ENCODE data around the gene TSNAXIP1.

GRCh38 chr16:67871256-67871655 lies 64.6 kb downstream of the TSNAXIP1 start:
- no peak for TF ChIP-seq EZH2 (IDR thresholded peaks at IDR 0.05; ENCODE audit: borderline replicate concordance, insufficient read depth, low read depth, low read length, poor library complexity, severe bottlenecking)
- no peak for TF ChIP-seq CTCF (IDR thresholded peaks at IDR 0.05)

Data from B cell (primary cell).